NT2/D1 (cell line): ENCODE results near the gene ARSB.

Experiments used
- DNase-seq: peaks from one replicate; pipeline ENCODE4 v3.0.0-alpha.2; 2011; ENCODE audit warnings: low read depth, low spot score
- H3K27me3 ChIP-seq: 2 replicates; pipeline ENCODE4 v1.6.0; 2011; ENCODE audit warnings: mild to moderate bottlenecking; ENCODE audit not compliant: insufficient read length, insufficient read depth
- H3K36me3 ChIP-seq: 2 replicates; pipeline ENCODE4 v1.6.1; 2011; ENCODE audit warnings: mild to moderate bottlenecking, low read length, mixed read lengths; ENCODE audit not compliant: insufficient read depth, insufficient read length
- H3K4me1 ChIP-seq: 2 replicates; pipeline ENCODE4 v1.5.1; 2011; ENCODE audit not compliant: insufficient read depth, insufficient read length
- H3K4me3 ChIP-seq: 2 replicates; pipeline ENCODE4 v1.5.1; 2011; ENCODE audit warnings: low read depth; ENCODE audit not compliant: insufficient read length
- H3K9ac ChIP-seq: 2 replicates; pipeline ENCODE4 v1.6.0; 2011; ENCODE audit warnings: low read depth; ENCODE audit not compliant: insufficient read length
- H3K9me3 ChIP-seq: 2 replicates; pipeline ENCODE4 v1.5.1; 2011; ENCODE audit warnings: mild to moderate bottlenecking, low read length; ENCODE audit not compliant: insufficient read depth
- SUZ12 ChIP-seq: IDR thresholded peaks from 2 replicates; pipeline ENCODE4 v1.6.1; 2011; ENCODE audit not compliant: insufficient read length, insufficient read depth; ENCODE audit errors: extremely low read depth
- YY1 ChIP-seq: IDR thresholded peaks from 2 replicates; pipeline ENCODE4 v1.6.1; 2011; ENCODE audit not compliant: insufficient read length, insufficient read depth
- ZNF274 ChIP-seq: IDR thresholded peaks from 2 replicates; pipeline ENCODE4 v1.6.1; 2011; ENCODE audit warnings: mild to moderate bottlenecking, low read depth, low read length

ARSB gene

GRCh38 chr5:78809444-78809843, 175.7 kb downstream of the ARSB start:
- no peak overlapping the region for H3K9ac ChIP-seq
- no peaks in the 10 kb centered on the region for H3K36me3 ChIP-seq
- no peak for DNase-seq
- no peaks in the 10 kb centered on the region for H3K9me3 ChIP-seq
- no peaks in the 10 kb centered on the region for H3K27me3 ChIP-seq
- peaks cover 4% of the 10 kb centered on the region for H3K4me1 ChIP-seq
- no peak overlapping the region for H3K4me3 ChIP-seq
- no peak for TF ChIP-seq ZNF274
- TF ChIP-seq YY1 = no peak
- TF ChIP-seq SUZ12 = no peak

GRCh38 chr5:78808818-78809217, 176.3 kb downstream of the ARSB start:
- TF ChIP-seq YY1 (no peak), SUZ12 (no peak), ZNF274 (no peak)
- H3K4me1 ChIP-seq = peaks cover 4% of the 10 kb centered on the region
- no peak overlapping the region for H3K4me3 ChIP-seq
- no peaks in the 10 kb centered on the region for H3K36me3 ChIP-seq
- H3K9ac ChIP-seq = no peak overlapping the region
- H3K9me3 ChIP-seq = no peaks in the 10 kb centered on the region
- H3K27me3 ChIP-seq = no peaks in the 10 kb centered on the region
- no peak for DNase-seq

GRCh38 chr5:78808380-78808779, 176.7 kb downstream of the ARSB start:
- no peaks in the 10 kb centered on the region for H3K9me3 ChIP-seq

GRCh38 chr5:78806544-78806943, 178.6 kb downstream of the ARSB start:
- Histone ChIP-seq H3K36me3 (no peaks in the 10 kb centered on the region), H3K4me3 (no peak overlapping the region), H3K27me3 (no peaks in the 10 kb centered on the region), H3K4me1 (peaks cover 4% of the 10 kb centered on the region), H3K9me3 (no peaks in the 10 kb centered on the region), H3K9ac (no peak overlapping the region)
- DNase-seq = no peak
- no peak for TF ChIP-seq SUZ12

More at GRCh38 chr5:78808380-78808779, 176.7 kb downstream of the ARSB start:
- no peak for DNase-seq
- Histone ChIP-seq H3K9ac (no peak overlapping the region), H3K4me3 (no peak overlapping the region), H3K27me3 (no peaks in the 10 kb centered on the region), H3K36me3 (no peaks in the 10 kb centered on the region), H3K4me1 (peaks cover 4% of the 10 kb centered on the region)
- no peak for TF ChIP-seq YY1
- TF ChIP-seq SUZ12 = no peak
- TF ChIP-seq ZNF274 = no peak

GRCh38 chr5:78805474-78806124, 179.5 kb downstream of the ARSB start:
- no peaks in the 10 kb centered on the region for H3K36me3 ChIP-seq
- H3K27me3 ChIP-seq = no peaks in the 10 kb centered on the region
- TF ChIP-seq ZNF274 (no peak), YY1 (no peak), SUZ12 (no peak)
- H3K4me3 ChIP-seq = no peak overlapping the region
- no peak overlapping the region for H3K9ac ChIP-seq
- peaks cover 3% of the 10 kb centered on the region; the same call in 1 of the 2 replicates for H3K9me3 ChIP-seq
- peaks cover 4% of the 10 kb centered on the region for H3K4me1 ChIP-seq
- no peak for DNase-seq

GRCh38 chr5:78804995-78805394, 180.1 kb downstream of the ARSB start:
- Histone ChIP-seq H3K36me3 (no peaks in the 10 kb centered on the region), H3K9ac (no peak overlapping the region), H3K4me3 (no peak overlapping the region), H3K4me1 (peaks cover 4% of the 10 kb centered on the region), H3K9me3 (peaks cover 3% of the 10 kb centered on the region; the same call in 1 of the 2 replicates), H3K27me3 (no peaks in the 10 kb centered on the region)
- TF ChIP-seq YY1 = no peak
- no peak for TF ChIP-seq ZNF274
- TF ChIP-seq SUZ12 = no peak
- no peak for DNase-seq

- Histone ChIP-seq H3K9ac (no peak overlapping the region), H3K4me3 (no peak overlapping the region), H3K36me3 (no peaks in the 10 kb centered on the region), H3K27me3 (no peaks in the 10 kb centered on the region), H3K4me1 (no peaks in the 10 kb centered on the region), H3K9me3 (peaks cover 3% of the 10 kb centered on the region; the same call in 1 of the 2 replicates)
- no peak for TF ChIP-seq YY1
- DNase-seq = no peak
These were observed 181.2 kb downstream of the ARSB start for GRCh38 chr5:78803941-78804340.
